Esophagus muscularis mucosa (tissue), 4 donors: ENCODE measurements around the gene TELO2. TPM values are rescaled to one million over a fixed set of nuclear protein-coding genes. Genes with fewer than 3 reads are reported as not detected.

Experiments used
- DNase-seq: peaks from one replicate; pipeline ENCODE4 v3.0.0-alpha.2; 2017; ENCODE audit errors: extremely low spot score
- H3K27ac ChIP-seq, 4 donors: fragments of 200-600 bp; sonication (generic); replicated peaks in 1 of 4; 1 replicate in 3 of 4; 2 replicates in 1 of 4; pipeline ENCODE4 v1.5.1; 2016 to 2019; ENCODE audit warnings: mild to moderate bottlenecking in 1 of 4
- H3K27me3 ChIP-seq, 4 donors: fragments of 200-600 bp; sonication (generic); one replicate each; pipeline versions ENCODE4 v1.5.1 to v1.6.0; 2016 to 2019
- H3K36me3 ChIP-seq, 4 donors: fragments of 200-600 bp; sonication (generic); one replicate each; pipeline ENCODE4 v1.5.1; 2016 to 2019
- H3K4me1 ChIP-seq, 4 donors: fragments of 200-600 bp; sonication (generic); one replicate each; pipeline ENCODE4 v1.5.1; 2016 to 2019
- H3K4me3 ChIP-seq, 4 donors: fragments of 200-600 bp; sonication (generic); 1 replicate in 2 of 4; 2 replicates in 2 of 4; pipeline ENCODE4 v1.5.1; 2016 to 2019; ENCODE audit warnings: mild to moderate bottlenecking in 4 of 4, moderate library complexity in 1 of 4
- H3K9me3 ChIP-seq, 4 donors: fragments of 200-600 bp; sonication (generic); 1 replicate in 3 of 4; 2 replicates in 1 of 4; pipeline ENCODE4 v1.5.1; 2016 to 2019
- CTCF ChIP-seq, 3 experiments: fragments of 200-600 bp in 2 of 3; fragments of 450-650 bp in 1 of 3; sonication (generic) in 2 of 3; IDR thresholded peaks; one replicate each; pipeline ENCODE4 v1.5.1; 2017 to 2019; ENCODE audit warnings: antibody characterized with exemption in 3 of 3, mild to moderate bottlenecking in 2 of 3, moderate library complexity in 1 of 3
- EP300 ChIP-seq: sonication (generic); formaldehyde crosslinking; IDR thresholded peaks from one replicate; pipeline ENCODE4 v1.6.1; 2017; ENCODE audit warnings: antibody characterized with exemption
- POLR2A ChIP-seq: fragments of 450-650 bp; IDR thresholded peaks from one replicate; pipeline ENCODE4 v1.6.1; 2017; ENCODE audit warnings: antibody characterized with exemption, moderate library complexity, mild to moderate bottlenecking, low read depth
- POLR2AphosphoS5 ChIP-seq, 2 donors: sonication (generic); formaldehyde crosslinking; IDR thresholded peaks; one replicate each; pipeline ENCODE4 v1.6.1; 2017; ENCODE audit warnings: antibody characterized with exemption in 2 of 2
- WGBS: methylation state at CpG from one replicate; pipeline ENCODE4 v1.1.5; 2018; 5-methylcytosine and 5-hydroxymethylcytosine counted together
- intact Hi-C: fragments of 100-400 bp; cut with DNase I; formaldehyde crosslinking; loops from one replicate; pipeline ENCODE4 v1.15.1; 2023
- total RNA-seq, 4 donors: library from RNA; depleted of rRNA; stranded (reverse); fragments of >200 nt; gene quantifications; one replicate each; pipeline versions ENCODE4 v1.1.0 to v1.2.1, GENCODE V29; 2016

Gene TELO2
- total RNA-seq, 4 donors from 2014 or later = 14.1 to 27.7 (median 18.4) TPM

- no peak for DNase-seq
- WGBS = 86% methylated on average over 17 of the region's 25 CpGs
- no peaks in the 10 kb centered on the region for H3K4me1 ChIP-seq
- H3K9me3 ChIP-seq = no peaks in the 10 kb centered on the region
- H3K36me3 ChIP-seq = peaks cover 45 to 95% (median 92%) of the 10 kb centered on the region in 4 donors
- no peak overlapping the region for H3K27ac ChIP-seq
- intact Hi-C loops = no loop called here
- TF ChIP-seq POLR2A (no peak), POLR2AphosphoS5 (IDR thresholded peaks at IDR 0.05) (no peak), EP300 (no peak)
- no peaks in the 10 kb centered on the region for H3K27me3 ChIP-seq
- no peak overlapping the region for H3K4me3 ChIP-seq
Measured at GRCh38 chr16:1449201-1449788, 43.9 kb upstream of the TELO2 start.

GRCh38 chr16:1450218-1450617 lies 42.9 kb upstream of the TELO2 start:
- no peaks in the 10 kb centered on the region for H3K9me3 ChIP-seq
- no peak overlapping the region for H3K4me3 ChIP-seq
- intact Hi-C loops = no loop called here
- WGBS = 91% methylated on average over 28 of the region's 29 CpGs
- no peaks in the 10 kb centered on the region for H3K27me3 ChIP-seq
- no peak overlapping the region for H3K27ac ChIP-seq
- H3K4me1 ChIP-seq = no peaks in the 10 kb centered on the region
- no peak for DNase-seq
- peaks cover 54 to 100% (median 100%) of the 10 kb centered on the region in 4 donors for H3K36me3 ChIP-seq
- TF ChIP-seq EP300 = no peak
- no peak for TF ChIP-seq POLR2AphosphoS5 (IDR thresholded peaks at IDR 0.05)
- no peak for TF ChIP-seq CTCF (IDR thresholded peaks at IDR 0.05)
- TF ChIP-seq POLR2A = no peak

- Histone ChIP-seq H3K27ac (no peak overlapping the region), H3K36me3 (peaks cover 58 to 100% (median 100%) of the 10 kb centered on the region in 4 donors), H3K27me3 (no peaks in the 10 kb centered on the region), H3K4me1 (no peaks in the 10 kb centered on the region), H3K4me3 (no peak overlapping the region), H3K9me3 (no peaks in the 10 kb centered on the region)
- intact Hi-C loops = no loop called here
- TF ChIP-seq POLR2AphosphoS5 (IDR thresholded peaks at IDR 0.05) = no peak
- TF ChIP-seq POLR2A = no peak
- TF ChIP-seq CTCF (IDR thresholded peaks at IDR 0.05) = no peak
- TF ChIP-seq EP300 = no peak
- no CpG with 5 or more reads among the region's 21 CpGs for WGBS
- no peak for DNase-seq
Measured at GRCh38 chr16:1450841-1451240, 42.3 kb upstream of the TELO2 start.

- Histone ChIP-seq H3K4me1 (no peaks in the 10 kb centered on the region), H3K36me3 (peaks cover 68 to 100% (median 100%) of the 10 kb centered on the region in 4 donors), H3K27ac (no peak overlapping the region), H3K27me3 (no peaks in the 10 kb centered on the region), H3K9me3 (no peaks in the 10 kb centered on the region), H3K4me3 (no peak overlapping the region)
- 91% methylated on average over 17 of the region's 34 CpGs for WGBS
- DNase-seq = no peak
- intact Hi-C loops = no loop called here
- no peak for TF ChIP-seq POLR2A
- TF ChIP-seq CTCF (IDR thresholded peaks at IDR 0.05) = no peak
- TF ChIP-seq EP300 = no peak
Measured at GRCh38 chr16:1451702-1452392, 41.3 kb upstream of the TELO2 start.

- Histone ChIP-seq H3K4me1 (no peaks in the 10 kb centered on the region), H3K36me3 (peaks cover 65 to 100% (median 100%) of the 10 kb centered on the region in 4 donors), H3K27ac (no peak overlapping the region), H3K4me3 (no peak overlapping the region), H3K27me3 (no peaks in the 10 kb centered on the region), H3K9me3 (no peaks in the 10 kb centered on the region)
- WGBS = 80% methylated on average over 1 of the region's 20 CpGs
- intact Hi-C loops = no loop called here
- TF ChIP-seq CTCF (IDR thresholded peaks at IDR 0.05) = no peak
- TF ChIP-seq EP300 = no peak
- no peak for TF ChIP-seq POLR2A
- TF ChIP-seq POLR2AphosphoS5 (IDR thresholded peaks at IDR 0.05) = no peak
- no peak for DNase-seq
Measured at GRCh38 chr16:1452530-1452929, 40.6 kb upstream of the TELO2 start.
